ENCODE results near the gene GPC5.
"Not testable (repeated sequence)": the region's sequence is repeated elsewhere in the genome, so short reads cannot be mapped to it uniquely, and the experiment has no call there.

GPC5 gene

DNA sequence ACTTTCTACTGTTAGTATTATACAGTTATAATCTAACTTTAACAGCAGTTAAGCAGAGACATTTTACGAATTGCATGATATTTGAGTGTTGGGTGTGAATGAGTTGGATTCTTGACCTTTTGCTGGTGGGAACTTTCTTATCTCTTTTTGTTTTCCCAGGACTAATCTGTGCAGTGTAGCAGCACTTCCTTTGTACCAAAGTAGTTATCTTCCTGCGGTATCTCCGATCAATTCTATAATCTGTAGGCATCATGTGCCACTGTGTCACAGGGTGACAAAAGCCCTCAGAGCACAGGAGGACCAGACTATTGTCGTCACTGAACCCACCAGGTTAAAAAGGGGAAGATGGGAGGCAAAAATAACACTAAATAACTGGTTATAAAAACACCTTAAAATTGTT, 823.5 kb downstream of the GPC5 start:
- DNase-seq, result no peak

DNA sequence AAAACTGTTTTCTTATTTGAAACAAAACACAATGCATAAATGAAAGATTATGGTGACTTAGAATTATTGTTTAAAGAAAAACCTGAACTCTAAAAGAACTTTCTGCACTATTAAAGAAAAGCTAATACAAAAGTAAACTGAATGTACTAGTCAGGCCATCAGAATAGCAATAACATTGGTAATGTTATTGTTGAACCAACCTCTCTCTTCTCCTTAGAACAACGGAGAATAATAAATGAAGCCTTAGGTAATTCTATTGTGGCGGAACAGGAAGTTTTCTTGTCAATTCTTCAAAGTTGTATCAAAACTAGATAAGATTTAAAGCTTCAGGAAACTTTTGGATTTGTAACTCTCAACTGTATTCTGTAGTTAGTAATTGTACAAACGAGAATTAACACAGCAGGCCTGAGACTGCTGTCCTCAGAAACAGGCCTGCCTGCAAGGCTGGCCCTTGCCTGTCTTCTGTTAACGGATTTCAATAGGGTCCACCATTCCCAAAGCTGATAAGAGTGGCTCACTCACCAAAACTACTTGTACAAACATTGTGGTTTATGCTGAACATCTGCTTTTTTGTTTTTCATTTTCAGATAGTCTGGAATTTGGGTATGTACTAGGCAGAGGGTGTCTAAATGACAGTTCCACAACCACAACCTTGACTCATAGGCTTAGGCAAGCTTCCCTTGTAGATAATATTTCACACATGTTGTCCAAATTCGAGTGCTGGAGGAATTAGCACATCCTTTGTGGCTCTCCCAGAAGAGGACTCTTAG, 825.8 kb downstream of the GPC5 start:
- no peak for DNase-seq

DNA sequence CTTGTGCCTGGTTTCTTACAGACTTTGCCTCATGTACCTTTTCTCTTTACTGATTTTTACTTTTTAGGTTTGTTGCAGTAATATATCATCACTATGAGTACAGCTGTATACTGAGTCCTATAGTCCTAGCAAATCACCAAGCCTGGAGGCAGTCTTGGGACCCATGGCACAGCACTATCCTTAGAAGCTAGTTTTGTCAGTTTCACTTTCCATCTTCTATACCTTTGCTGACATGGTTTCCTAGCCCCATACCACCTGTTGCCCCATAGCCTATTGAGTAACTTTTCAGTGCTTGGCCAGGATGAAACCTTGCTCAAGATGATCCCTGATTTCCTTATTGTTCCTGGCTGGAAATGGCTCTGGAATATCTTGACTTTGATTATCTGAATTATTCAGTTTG, 826.4 kb downstream of the GPC5 start:
- DNase-seq, result no peak

DNA sequence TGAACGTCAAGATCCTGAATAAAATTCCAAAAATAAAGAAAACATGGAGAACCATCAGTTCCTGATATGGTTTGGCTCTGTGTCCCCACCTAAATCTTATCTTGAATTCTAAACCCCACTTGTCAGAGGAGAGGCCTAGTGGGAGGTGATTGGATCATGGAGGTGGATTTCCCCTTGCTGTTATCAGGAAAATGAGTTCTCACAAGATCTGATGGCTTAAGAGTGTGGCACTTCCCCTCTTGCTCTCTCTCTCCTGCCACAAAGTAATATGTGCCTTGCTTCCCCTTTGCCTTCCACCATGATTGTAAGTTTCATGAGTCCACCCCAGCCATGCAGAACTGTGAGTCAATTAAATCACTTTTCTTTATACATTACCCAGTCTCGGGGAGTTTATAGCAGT, 827.4 kb downstream of the GPC5 start:
- no peak for DNase-seq

DNA sequence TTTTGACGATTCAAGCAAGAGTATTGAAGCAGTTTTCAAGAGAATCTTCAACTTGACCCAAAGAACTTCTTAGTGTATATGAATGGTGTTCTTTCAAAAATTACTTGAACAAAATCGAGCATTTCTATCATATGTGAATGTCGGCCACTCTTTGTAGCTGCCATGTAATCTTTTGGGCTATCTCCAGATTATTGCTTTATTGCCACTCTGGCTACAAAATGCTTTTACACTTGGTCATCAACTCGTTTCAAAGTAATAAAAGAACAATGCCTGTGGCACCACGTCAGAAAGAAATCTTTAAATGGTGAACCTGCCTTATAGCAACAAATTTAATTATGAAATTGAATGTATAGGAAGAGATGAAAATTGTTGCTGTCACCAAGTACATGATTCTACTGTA, 834.5 kb downstream of the GPC5 start:
- DNase-seq, result no peak

DNA sequence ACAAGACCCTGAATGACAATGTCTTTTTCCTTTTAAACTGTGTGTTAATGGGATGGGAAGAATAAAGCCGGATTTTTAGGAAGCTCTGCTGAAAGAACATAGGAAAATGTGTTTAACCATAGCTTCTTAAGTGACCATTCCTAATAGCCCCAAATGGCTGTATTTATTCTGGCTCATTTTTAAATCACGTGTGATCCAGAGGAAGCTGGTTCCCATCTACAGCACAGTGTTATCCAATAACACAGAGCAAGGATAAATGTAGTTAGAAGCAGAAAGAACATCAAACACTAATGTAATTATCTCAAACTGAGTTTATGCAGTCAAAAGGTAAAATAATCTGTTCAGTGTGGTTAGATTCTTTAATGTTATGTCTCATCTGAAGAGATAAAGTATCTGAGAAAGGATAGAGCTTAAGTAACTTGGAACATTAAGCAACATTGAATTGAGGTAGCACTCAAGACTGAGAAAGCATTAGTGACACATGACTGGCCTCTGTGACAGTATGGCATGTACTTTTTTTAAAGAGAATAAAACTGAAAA, 853.3 kb downstream of the GPC5 start:
- DNase-seq, result no peak

DNA sequence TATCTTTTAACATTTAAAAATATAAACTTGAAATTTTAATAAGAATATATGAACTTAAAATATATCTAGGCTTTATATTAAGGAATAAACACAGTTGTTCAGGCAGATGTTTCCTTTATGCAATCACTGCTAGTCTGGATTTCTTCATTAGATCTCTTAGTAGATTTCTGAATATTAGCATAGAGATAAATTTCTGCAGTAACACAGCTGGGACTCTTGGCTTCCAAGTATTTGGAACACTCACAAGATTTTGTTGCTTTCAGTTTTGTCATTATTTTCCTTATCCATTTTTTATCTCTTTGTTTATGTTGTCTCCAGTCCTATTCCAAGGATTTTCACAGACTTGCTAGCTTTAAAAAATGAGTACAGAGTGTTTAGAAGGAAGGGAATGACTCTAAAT, 857.1 kb downstream of the GPC5 start:
- no peak for DNase-seq

DNA sequence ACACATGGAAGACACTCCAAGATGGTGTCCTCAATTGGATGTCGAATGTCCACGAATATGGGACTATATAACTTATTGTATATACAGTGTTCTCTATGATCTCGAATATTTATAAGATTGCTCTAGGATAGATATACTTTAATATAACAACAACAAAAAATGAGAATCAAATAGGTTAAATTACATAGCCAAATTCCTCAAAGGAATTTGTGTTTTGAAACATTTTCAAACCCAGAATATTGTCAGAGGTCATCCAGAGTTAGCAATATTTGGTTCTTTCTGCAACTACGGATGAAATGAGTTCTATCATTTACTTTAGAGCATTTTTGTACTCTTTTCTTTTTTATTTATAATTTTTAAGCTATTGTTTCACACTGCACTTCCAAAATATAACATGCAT, 857.8 kb downstream of the GPC5 start:
- DNase-seq, result no peak

DNA sequence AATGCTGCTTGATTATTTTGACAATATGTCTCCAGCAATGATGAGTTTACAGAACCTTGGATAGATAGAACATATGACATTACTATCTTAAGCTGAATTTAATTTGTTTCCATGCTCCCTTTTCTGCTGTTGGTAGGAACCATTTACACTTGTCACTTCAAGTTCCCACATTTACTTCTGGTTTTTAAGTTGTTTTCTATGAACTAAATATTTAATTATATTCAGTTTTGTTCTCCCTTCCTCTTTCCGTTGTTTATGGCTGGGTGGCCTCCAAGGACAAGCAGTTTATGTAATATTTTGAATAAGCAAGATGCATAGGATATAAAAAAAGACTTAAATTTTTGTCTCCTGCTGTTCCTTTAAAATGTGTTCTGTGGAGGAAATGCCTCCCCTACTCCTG, 860.6 kb downstream of the GPC5 start:
- DNase-seq, result no peak

DNA sequence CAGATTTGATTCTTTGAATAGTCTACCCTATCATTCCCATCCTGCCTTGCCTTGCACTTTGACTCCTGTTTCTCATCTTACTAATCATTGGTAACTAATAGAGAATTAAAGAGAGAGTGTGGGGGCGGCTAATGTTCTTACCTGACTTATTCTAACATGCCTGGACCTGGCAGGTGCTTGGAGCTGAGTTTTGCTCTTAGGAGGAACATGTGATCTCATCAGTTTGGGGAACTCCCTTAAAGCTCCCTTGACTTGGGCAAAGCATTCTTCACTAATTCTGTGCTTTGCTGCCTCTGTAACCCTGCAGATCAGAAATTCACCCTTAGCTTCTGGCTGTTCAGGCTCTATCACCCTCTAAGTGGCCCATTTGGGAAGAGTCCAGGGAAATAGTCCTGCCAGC, 861.1 kb downstream of the GPC5 start:
- DNase-seq, result no peak

DNA sequence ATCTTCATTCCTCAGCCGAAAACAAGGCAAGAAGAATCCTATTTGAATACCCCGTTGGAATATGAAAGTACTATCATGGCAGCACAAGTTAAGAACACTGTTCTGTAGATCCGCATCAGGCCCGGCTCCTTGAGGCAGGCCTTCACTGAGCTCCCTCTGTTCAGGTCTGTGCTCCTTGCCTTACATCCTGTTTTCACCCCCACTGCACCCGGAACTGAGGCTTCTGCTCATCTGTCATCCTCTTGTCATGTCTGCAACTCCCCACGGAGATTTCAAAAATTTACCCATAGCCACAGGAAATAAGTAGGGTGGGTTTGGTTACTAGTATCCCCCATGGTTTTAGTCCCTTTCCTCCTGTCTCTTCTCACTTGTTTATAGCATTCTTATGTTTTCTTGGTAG, 861.9 kb downstream of the GPC5 start:
- DNase-seq, result no peak

DNA sequence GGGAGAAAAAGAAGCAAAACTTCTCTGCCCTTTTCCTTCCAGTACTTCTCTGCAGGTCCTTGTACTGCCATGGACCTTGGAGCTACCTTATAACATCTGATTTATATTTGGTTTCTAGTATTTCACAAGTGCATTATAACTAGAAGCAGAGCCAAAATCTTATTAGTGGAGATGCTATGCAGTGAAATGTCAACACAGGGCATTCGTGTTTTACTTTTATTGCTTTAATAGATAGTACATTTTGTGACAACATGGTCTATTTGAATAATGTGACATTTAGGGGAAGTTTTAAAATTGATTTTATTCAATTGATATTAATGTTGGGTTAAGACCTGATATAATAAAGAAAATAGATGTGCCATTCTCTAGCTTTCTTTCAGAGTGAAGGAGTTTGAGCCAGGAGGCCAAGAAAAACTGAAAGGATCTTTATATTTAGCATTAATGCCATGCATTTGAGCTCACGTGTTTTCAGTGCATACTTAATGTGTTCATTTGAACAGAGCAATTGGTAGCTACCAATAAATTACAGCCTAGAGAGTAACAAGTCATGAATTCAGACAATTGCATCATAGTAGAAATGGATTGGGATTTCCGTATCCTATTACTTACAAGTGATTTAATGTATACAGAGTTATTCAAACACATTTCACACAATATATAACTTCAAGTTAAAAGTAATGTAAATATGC, 863.8 kb downstream of the GPC5 start:
- DNase-seq, result no peak

DNA sequence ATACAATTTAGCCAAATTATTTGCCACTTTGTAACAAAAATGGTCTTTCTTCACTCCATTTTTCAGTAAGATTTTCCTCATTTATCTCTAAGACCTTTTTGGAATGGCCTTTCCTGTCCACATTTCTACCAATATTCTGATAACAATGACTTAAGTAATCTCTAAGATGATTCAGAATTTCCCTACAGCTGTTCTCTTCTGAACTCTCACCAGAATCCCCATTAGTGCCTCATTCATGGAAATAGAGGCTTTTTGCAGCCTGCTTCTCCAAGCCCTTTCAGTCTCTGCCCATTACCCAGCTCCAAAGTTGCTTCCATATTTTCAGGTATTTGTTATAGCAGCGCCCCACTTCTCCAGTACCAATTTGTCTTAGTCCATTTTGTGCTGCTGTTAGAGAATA, 867.0 kb downstream of the GPC5 start:
- DNase-seq, result no peak

DNA sequence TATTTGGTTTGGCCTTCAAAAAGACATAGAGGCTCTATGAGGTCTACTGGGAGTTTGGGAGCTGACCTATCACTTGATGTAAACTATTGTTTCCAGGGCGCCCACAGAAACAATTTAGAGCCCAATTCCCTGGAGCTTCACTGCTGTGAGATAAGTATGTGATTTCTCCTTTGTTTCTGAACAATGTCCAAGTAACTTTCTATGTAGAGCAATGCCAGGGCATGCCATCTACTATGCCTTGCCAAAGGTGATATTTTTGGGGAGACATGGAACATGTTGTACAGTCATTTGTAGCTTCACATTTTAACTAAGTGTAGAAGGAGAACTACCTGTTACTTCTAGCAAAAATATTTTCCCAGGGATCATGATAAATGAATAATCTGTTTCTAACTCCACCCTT, 872.6 kb downstream of the GPC5 start:
- no peak for DNase-seq

DNA sequence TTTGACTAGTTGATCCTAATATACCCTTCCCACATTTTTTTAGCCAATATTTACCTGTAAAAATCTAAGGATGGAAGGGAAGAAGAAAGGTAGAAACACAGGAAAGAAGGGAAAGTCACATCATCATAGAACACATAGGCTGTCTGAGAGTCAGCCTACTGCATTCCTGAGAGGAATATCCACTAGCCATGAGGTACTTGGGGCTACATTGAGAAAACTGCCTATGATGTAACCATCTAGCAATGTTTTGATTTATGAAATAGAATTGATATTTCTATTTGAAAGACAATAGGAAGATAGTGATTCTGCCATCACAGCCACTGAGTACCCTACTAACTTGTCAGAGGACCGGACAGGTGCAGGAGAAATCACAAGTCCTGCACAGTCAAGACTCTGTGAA, 873.8 kb downstream of the GPC5 start:
- no peak for DNase-seq

DNA sequence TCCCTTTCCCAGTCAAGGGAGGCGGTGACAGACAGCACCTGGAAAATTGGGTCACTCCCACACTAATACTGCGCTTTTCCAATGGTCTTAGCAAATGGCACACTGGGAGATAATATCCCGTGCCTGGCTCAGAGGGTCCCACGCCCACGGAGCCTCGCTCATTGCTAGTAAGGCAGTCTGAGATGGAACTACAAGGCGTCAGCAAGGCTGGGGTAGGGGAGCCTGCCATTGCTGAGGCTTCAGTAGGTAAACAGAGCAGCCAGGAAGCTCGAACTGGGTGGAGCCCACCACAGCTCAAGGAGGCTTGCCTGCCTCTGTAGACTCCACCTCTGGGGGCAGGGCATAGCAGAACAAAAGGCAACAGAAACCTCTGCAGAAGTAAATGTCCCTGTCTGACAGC, 882.6 kb downstream of the GPC5 start:
- not testable (repeated sequence) for DNase-seq

DNA sequence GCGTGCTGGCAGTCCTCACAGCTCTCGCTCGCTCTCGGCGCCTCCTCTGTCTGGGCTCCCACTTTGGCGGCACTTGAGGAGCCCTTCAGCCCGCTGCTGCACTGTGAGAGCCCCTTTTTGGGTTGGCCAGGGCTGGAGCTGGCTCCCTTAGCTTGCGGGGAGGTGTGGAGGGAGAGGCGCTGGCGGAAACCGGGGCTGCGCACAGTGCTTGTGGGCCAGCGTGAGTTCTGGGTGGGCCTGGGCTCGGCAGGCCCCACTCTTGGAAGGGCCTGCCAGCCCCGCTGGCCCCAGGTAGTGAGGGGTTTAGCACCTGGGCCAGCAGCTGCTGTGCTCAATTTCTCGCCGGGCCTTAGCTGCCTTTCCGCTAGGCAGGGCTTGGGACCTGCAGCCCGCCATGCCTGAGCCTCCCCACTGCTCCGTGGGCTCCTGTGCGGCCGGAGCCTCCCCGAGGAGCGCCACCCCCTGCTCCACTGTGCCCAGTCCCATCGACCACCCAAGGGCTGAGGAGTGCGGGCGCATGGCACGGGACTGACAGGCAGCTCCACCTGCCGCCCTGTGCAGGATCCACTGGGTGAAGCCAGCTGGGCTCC, 892.4 kb downstream of the GPC5 start:
- DNase-seq, result not testable (repeated sequence)

DNA sequence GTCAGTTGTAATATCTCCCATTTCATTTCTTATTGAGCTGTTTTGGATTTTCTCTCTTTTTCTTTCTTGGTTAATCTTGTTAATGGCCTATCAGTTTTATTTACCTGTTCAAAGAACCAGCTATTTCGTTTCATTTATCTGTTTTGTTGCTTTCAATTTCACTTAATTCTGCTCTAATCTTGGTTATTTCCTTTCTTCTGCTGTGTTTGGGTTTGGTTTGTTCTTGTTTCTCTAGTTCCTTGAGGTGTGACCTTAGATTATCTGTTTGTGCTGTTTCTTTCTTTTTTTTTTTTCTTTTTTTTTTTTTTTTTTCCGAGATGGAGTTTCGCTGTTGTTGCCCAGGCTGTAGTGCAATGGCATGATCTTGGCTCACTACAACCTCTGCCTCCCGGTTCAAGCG, 896.1 kb downstream of the GPC5 start:
- not testable (repeated sequence) for DNase-seq

DNA sequence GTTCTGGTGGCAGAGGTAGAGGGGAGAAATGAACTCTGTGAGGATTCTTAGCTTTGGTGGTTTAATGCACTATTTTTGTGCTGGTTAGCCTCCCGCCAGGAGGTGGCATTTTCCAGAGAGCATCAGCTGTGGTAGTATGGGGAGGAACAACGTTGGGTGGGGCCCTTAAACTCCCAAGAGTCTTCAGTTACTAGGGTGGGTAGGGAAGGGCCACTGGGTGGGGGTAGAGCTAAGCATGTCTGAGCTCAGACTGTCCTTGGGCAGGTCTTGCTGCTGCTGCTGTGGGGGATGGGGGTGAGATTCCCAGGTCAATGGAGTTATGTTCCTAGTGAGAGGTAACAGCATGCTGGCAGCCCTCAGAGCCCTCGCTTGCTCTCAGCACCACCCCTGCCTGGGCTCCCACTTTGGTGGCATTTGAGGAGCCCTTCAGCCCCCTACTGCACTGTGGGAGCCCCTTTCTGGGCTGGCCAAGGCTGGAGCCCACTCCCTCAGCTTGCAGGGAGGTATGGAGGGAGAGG, 897.8 kb downstream of the GPC5 start:
- DNase-seq, result not testable (repeated sequence)

DNA sequence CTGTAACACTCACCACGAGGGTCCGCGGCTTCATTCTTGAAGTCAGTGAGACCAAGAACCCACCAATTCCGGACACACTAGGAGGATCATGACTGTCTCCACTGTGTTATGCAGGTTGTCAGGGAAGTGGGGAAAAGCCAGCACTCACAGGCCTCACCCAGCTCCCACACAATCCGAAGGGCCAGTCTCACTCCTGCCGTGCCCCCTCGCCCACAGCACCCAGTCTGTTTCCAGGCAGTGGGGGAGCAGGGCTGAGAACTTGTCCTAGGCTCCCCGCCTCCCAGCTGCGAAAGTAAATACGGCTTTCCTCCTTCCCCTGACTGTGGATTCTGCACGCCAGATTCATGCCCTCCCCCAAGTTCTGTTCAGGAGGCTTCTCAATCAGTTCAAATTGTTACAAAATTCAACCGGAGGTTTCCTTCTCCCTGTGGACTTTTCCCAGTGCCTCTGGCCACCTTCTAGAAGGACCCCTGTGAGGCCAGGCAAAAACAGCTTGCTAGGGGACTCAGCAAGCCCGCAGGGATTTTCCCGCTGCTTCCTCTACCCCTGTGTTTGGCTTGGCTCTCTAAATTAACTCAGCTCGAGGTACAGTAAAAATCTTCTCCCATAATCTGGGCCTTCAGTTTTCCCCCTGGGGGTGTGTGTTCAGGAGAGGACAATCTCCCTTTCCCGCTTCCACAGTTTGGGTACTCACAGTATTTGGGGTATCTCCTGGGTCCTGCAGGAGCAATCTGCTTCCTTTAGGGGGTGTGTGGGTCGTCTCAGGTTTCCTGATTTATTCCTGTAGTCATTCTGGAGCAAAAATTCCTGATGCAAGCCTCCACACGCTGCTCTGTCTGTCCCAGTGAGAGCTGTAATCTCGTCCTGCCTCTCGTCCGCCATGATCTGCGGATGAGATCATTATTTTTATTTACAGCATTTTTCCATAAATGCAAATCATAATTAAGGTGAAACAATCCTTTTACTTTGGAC, 899.8 kb downstream of the GPC5 start:
- DNase-seq, result no peak

DNA sequence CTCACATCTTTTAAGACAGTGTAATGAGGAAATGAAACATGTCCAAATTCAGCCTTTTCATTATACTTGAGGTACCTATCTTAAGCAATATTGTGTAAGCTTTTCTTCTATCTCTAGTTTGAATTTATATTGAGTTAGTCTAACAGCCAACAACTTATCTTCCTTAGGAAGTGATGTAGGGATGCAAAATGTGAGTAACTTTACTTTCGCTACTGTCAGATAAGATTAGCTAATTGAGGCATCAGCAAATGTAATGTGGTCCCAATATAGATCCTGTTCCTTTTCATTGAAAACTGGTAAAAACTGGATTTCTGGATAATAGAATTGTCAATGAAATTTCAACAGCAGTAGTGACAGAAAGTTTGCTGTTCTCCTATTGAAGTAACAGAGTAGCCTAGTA, 902.2 kb downstream of the GPC5 start:
- DNase-seq, result no peak

DNA sequence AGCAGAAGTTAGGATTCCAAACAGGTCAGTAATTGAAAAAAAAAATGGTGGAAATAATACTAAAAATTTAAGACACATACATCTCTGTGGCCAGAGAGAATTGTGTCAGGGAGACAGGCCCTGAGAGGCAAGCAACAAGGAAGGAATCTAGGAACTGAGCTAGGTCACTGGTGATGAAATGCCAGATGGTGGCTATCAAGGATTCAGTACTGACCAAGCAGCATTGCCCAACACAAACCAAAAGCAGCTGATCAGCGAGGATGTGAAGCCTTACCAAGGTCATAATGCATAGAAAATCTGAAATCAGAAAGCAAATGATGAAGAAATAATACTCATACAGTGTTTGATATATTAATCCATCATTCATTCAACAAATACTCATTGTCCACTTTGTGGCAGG, 905.0 kb downstream of the GPC5 start:
- DNase-seq, result no peak

DNA sequence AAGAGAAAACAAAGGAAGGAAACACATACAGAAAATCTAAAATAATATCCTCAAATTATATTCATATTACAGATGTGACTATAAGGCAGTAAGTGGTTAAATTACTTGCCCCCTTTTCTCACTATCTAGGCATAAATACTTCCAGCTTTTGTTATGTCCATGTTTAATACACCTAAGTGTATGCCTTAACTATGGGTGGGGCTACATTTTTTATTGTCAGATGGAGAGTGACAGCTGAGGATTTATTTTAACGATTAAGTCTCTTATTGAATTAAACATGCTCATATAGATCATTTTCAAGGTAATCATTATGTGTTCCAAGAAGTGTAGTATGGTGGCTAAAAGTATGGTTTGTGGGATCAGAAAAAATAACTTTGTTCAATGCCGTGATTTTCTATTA, 909.3 kb downstream of the GPC5 start:
- no peak for DNase-seq

Data from RPMI8226 (cell line).